Measurements from ENCODE around the gene AKAP12.
A peak's percentile ranks its signal among the peaks of the same experiment; 100 is the strongest.
"Not testable (repeated sequence)": the region's sequence is repeated elsewhere in the genome, so short reads cannot be mapped to it uniquely, and the experiment has no call there.

AKAP12 gene

GRCh38 chr6:151382631-151383030 is 142.9 kb downstream of the AKAP12 start:
- Mint-ChIP-seq H3K4me1 (ENCODE audit: low read depth in 2 of 2) (peaks cover 45 to 50% of the 10 kb centered on the region in 2 donors), H3K36me3 (ENCODE audit: insufficient read depth) (peaks cover 23% of the 10 kb centered on the region), H3K27ac (peak overlapping the region; percentile 28 to 92)
- not testable (repeated sequence) for H3K9me3 Mint-ChIP-seq; ATAC-seq (replicated peaks); H3K4me3 Mint-ChIP-seq; H3K27me3 Mint-ChIP-seq; DNase-seq

DNA sequence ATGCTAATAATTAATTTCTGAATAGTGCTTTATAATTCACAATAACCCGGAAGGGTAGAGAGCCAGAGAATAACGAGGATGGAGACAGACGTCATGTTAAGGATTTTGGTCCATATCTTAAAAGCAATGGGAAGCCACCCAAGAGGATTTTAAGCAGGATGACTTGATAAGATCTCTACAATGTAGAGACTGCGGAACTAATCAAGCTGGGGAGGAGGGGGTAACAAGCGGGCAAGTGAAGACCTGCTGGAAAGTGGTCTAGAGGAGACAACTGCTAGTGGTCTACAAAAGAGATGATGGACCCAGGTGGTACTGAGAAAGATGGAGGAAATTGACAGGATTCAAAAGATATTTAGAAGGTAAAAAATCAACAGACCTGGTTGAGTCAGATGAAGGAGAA is 144.4 kb downstream of the AKAP12 start:
- peak overlapping the region in 1 of 2 donors; percentile 50 for H3K4me3 Mint-ChIP-seq
- no peak for ATAC-seq (replicated peaks)
- peaks cover 36 to 40% of the 10 kb centered on the region in 2 donors for H3K4me1 Mint-ChIP-seq (ENCODE audit: low read depth in 2 of 2)
- H3K27me3 Mint-ChIP-seq: no peaks in the 10 kb centered on the region
- DNase-seq: no peak
- no peaks in the 10 kb centered on the region for H3K9me3 Mint-ChIP-seq
- peaks cover 24% of the 10 kb centered on the region for H3K36me3 Mint-ChIP-seq (ENCODE audit: insufficient read depth)
- H3K27ac Mint-ChIP-seq: peak overlapping the region; percentile 39 to 73

GRCh38 chr6:151385177-151385576 is 145.4 kb downstream of the AKAP12 start:
- no peaks in the 10 kb centered on the region for H3K27me3 Mint-ChIP-seq
- no peak for DNase-seq
- no peaks in the 10 kb centered on the region for H3K9me3 Mint-ChIP-seq
- peak overlapping the region; percentile 29 to 50 for H3K4me3 Mint-ChIP-seq
- peaks cover 30 to 32% of the 10 kb centered on the region in 2 donors for H3K4me1 Mint-ChIP-seq (ENCODE audit: low read depth in 2 of 2)
- ATAC-seq (replicated peaks): no peak
- peak overlapping the region; percentile 57 to 73 for H3K27ac Mint-ChIP-seq
- peaks cover 33% of the 10 kb centered on the region for H3K36me3 Mint-ChIP-seq (ENCODE audit: insufficient read depth)

GRCh38 chr6:151387175-151387970 is 147.6 kb downstream of the AKAP12 start:
- H3K9me3 Mint-ChIP-seq: no peaks in the 10 kb centered on the region
- peak overlapping the region in 1 of 2 donors; percentile 93 for H3K27ac Mint-ChIP-seq
- H3K27me3 Mint-ChIP-seq: no peaks in the 10 kb centered on the region
- no peak for DNase-seq
- H3K36me3 Mint-ChIP-seq (ENCODE audit: insufficient read depth): peaks cover 48% of the 10 kb centered on the region
- H3K4me1 Mint-ChIP-seq (ENCODE audit: low read depth in 2 of 2): peaks cover 22 to 24% of the 10 kb centered on the region in 2 donors
- ATAC-seq (replicated peaks): no peak
- H3K4me3 Mint-ChIP-seq: no peak overlapping the region

- DNase-seq: no peak
- H3K9me3 Mint-ChIP-seq: no peaks in the 10 kb centered on the region
- H3K4me1 Mint-ChIP-seq (ENCODE audit: low read depth in 2 of 2): peaks cover 29 to 33% of the 10 kb centered on the region in 2 donors
- no peak overlapping the region for H3K4me3 Mint-ChIP-seq
- peaks cover 39% of the 10 kb centered on the region for H3K36me3 Mint-ChIP-seq (ENCODE audit: insufficient read depth)
- no peaks in the 10 kb centered on the region for H3K27me3 Mint-ChIP-seq
- no peak for ATAC-seq (replicated peaks)
- H3K27ac Mint-ChIP-seq: peak overlapping the region; percentile 93 to 96
These were observed 148.5 kb downstream of the AKAP12 start for GRCh38 chr6:151388236-151388635.

GRCh38 chr6:151388997-151389617 is 149.3 kb downstream of the AKAP12 start:
- H3K4me3 Mint-ChIP-seq: peak overlapping the region; percentile 94 to 95
- no peaks in the 10 kb centered on the region for H3K9me3 Mint-ChIP-seq
- DNase-seq (no peak), ATAC-seq (replicated peaks) (no peak)
- peaks cover 39% of the 10 kb centered on the region for H3K36me3 Mint-ChIP-seq (ENCODE audit: insufficient read depth)
- peak overlapping the region; percentile 93 to 96 for H3K27ac Mint-ChIP-seq
- no peaks in the 10 kb centered on the region for H3K27me3 Mint-ChIP-seq
- peaks cover 32 to 35% of the 10 kb centered on the region in 2 donors for H3K4me1 Mint-ChIP-seq (ENCODE audit: low read depth in 2 of 2)

DNA sequence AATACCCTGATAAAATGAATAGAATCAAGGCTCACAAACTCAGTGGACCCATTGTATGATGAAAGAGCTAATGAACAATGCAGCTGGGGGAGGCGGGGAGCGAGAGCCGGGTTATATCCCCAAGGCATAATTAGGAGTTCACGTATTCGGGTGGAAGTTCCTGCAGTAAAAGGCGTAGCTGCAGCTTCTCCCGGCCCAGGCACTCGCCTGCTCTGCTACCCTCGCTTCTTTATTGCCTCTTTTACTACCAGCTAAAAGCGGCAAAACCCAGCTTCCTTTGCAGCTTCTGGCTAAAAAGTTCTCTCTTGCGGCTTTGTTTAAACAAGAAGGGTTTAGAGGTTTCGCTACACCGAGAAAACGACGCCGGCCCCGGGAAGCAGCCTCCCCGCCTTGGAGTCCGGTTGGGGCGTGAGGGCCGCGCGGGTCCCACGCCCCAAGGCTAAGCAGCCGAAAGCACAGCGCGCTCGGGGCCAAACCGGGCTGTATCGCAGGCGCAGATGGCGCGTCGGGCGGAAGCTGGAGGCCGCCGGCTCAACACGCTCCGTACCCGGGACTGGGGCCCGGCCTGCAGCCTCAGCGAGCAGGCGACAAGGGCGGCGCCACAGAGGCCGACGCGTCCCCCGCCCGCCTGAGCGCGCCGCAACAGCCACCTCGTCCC is 150.0 kb downstream of the AKAP12 start:
- Mint-ChIP-seq H3K4me3 (peak overlapping the region; percentile 94 to 95), H3K27me3 (no peaks in the 10 kb centered on the region), H3K9me3 (no peaks in the 10 kb centered on the region), H3K4me1 (ENCODE audit: low read depth in 2 of 2) (peaks cover 31 to 35% of the 10 kb centered on the region in 2 donors), H3K36me3 (ENCODE audit: insufficient read depth) (peaks cover 39% of the 10 kb centered on the region), H3K27ac (peak overlapping the region; percentile 93 to 96)
- ATAC-seq (replicated peaks) (peak; percentile 63), DNase-seq (no peak)

- DNase-seq (peak; percentile 95 to 98 (median 96)), ATAC-seq (replicated peaks) (peak; percentile 74)
- Mint-ChIP-seq H3K27ac (peak overlapping the region; percentile 93 to 96), H3K36me3 (ENCODE audit: insufficient read depth) (peaks cover 43% of the 10 kb centered on the region), H3K4me3 (peak overlapping the region; percentile 94 to 95), H3K9me3 (no peaks in the 10 kb centered on the region), H3K4me1 (ENCODE audit: low read depth in 2 of 2) (peaks cover 30 to 35% of the 10 kb centered on the region in 2 donors), H3K27me3 (no peaks in the 10 kb centered on the region)
These were observed 150.6 kb downstream of the AKAP12 start for GRCh38 chr6:151390276-151390850.

DNA sequence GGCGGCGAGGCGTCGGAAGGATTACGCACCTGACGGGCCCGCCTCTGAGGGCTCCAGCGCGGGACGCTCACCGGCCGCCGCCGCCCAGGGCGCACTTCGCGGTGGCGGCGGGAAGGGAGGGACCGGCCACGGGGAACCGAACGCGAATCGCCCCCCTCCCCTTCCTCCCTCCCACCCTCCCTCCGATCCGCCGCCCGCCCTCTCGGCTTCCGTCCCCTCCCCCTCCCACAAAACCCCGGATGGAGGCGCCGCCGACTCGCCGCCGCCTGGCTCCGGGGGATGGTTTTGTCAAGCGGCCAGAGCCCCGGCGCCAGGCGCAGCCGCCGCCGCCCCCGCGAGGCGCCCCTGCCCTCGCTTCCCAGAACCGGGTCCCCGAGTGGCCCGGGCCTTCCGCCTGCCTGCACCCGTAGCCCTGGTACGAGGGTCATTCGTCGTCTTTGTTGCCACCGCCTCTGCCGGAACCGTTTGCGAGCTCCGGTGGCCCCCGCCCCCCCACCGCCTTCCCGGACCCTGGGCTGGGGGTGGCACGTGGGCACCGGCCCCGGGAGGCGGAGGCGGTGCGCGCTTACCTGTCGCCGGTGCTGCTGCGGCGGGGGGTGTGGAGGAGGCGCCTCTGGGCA is 151.2 kb downstream of the AKAP12 start:
- DNase-seq: peak; percentile 76 to 83 (median 80)
- Mint-ChIP-seq H3K4me3 (peak overlapping the region; percentile 94 to 95), H3K4me1 (ENCODE audit: low read depth in 2 of 2) (peaks cover 31 to 38% of the 10 kb centered on the region in 2 donors), H3K9me3 (no peaks in the 10 kb centered on the region), H3K27ac (peak overlapping the region; percentile 95 to 96), H3K27me3 (no peaks in the 10 kb centered on the region), H3K36me3 (ENCODE audit: insufficient read depth) (peaks cover 48% of the 10 kb centered on the region)
- peak; percentile 10 for ATAC-seq (replicated peaks)

- peaks cover 48% of the 10 kb centered on the region for H3K36me3 Mint-ChIP-seq (ENCODE audit: insufficient read depth)
- peak; percentile 54 to 61 (median 59) for DNase-seq
- no peaks in the 10 kb centered on the region for H3K27me3 Mint-ChIP-seq
- H3K27ac Mint-ChIP-seq: peak within 1 kb of the TSS; percentile 95 to 96
- peaks cover 33 to 46% of the 10 kb centered on the region in 2 donors for H3K4me1 Mint-ChIP-seq (ENCODE audit: low read depth in 2 of 2)
- no peaks in the 10 kb centered on the region for H3K9me3 Mint-ChIP-seq
- peak; percentile 15 for ATAC-seq (replicated peaks)
- peak within 1 kb of the TSS; percentile 94 to 95 for H3K4me3 Mint-ChIP-seq
These were observed 152.0 kb downstream of the AKAP12 start, which contains the start of gene ZBTB2 for GRCh38 chr6:151391471-151392413. TSS of gene ZBTB2 (minus strand) at chr6:151391559. CDS start at chr6:151373637, 17,922 bp downstream.

DNA sequence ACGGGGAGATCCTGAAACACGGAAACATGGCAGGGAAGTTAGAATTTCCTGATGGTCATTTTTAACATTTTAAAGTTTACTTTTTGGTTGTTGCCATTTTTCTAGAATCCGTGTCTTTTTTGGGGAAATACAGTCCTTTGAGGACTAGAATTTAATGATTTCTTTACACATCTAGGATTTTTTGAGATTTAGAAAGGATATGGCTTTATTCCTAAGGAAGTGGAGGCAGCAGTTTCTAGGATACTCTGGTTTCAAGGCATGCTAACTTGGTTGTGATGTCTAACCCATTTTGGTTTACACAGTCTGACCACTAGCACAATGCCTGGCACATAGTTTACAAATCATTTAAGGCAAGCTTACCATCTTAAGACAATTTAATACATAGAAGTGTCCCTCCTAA is 152.7 kb downstream of the AKAP12 start:
- no peaks in the 10 kb centered on the region for H3K27me3 Mint-ChIP-seq
- H3K9me3 Mint-ChIP-seq: no peaks in the 10 kb centered on the region
- H3K4me3 Mint-ChIP-seq: peak overlapping the region; percentile 94 to 95
- H3K36me3 Mint-ChIP-seq (ENCODE audit: insufficient read depth): peaks cover 48% of the 10 kb centered on the region
- no peak for DNase-seq
- H3K4me1 Mint-ChIP-seq (ENCODE audit: low read depth in 2 of 2): peaks cover 36 to 50% of the 10 kb centered on the region in 2 donors
- H3K27ac Mint-ChIP-seq: peak overlapping the region; percentile 95 to 96
- ATAC-seq (replicated peaks): no peak

DNA sequence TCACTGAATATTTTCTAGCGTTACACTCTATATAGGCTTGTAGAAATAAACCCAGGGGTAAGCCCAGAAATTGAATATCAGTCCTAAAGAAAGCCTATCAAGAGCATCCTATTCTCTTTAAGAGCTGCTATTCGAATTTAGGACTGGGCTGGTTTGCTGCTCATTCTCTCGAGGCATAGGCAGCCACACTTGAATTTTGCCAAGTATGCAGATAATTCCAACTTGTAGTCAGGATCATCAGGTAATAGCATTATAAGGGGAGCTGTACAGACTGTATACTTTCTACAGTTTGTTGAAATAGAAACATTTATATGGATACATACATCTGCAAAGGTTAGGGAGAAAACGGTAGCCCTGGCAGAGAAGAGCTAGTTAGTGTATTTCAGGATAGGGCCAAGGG is 153.6 kb downstream of the AKAP12 start:
- no peaks in the 10 kb centered on the region for H3K27me3 Mint-ChIP-seq
- peak overlapping the region; percentile 94 to 95 for H3K4me3 Mint-ChIP-seq
- ATAC-seq (replicated peaks): no peak
- no peak for DNase-seq
- H3K36me3 Mint-ChIP-seq (ENCODE audit: insufficient read depth): peaks cover 50% of the 10 kb centered on the region
- no peaks in the 10 kb centered on the region for H3K9me3 Mint-ChIP-seq
- H3K27ac Mint-ChIP-seq: peak overlapping the region; percentile 95 to 96
- H3K4me1 Mint-ChIP-seq (ENCODE audit: low read depth in 2 of 2): peaks cover 44 to 58% of the 10 kb centered on the region in 2 donors

Measured in effector memory CD8-positive, alpha-beta T cell (primary cell).